Subcutaneous abdominal adipose tissue (tissue), 5 donors: Measurements from ENCODE around the gene PRDM15.

Source experiments
- H3K27ac ChIP-seq: one replicate; pipeline ENCODE4 v1.7.0; 2013; ENCODE audit warnings: low read depth, mild to moderate bottlenecking, inconsistent platforms, low read length, moderate library complexity
- H3K27me3 ChIP-seq, 5 donors: one replicate each; pipeline ENCODE4 v1.7.0; 2013; ENCODE audit warnings: low read length in 5 of 5, inconsistent platforms in 1 of 5; ENCODE audit not compliant: control insufficient read depth in 5 of 5, insufficient read depth in 4 of 5
- H3K36me3 ChIP-seq, 5 donors: one replicate each; pipeline ENCODE4 v1.7.0; 2013; ENCODE audit warnings: low read length in 5 of 5; ENCODE audit not compliant: control insufficient read depth in 5 of 5, insufficient read depth in 5 of 5
- H3K4me1 ChIP-seq, 5 donors: one replicate each; pipeline ENCODE4 v1.7.0; 2013; ENCODE audit warnings: low read length in 5 of 5, mild to moderate bottlenecking in 3 of 5, moderate library complexity in 1 of 5; ENCODE audit not compliant: control insufficient read depth in 5 of 5, insufficient read depth in 5 of 5
- H3K4me3 ChIP-seq, 5 donors: one replicate each; pipeline ENCODE4 v1.7.0; 2013; ENCODE audit warnings: low read length in 5 of 5, low read depth in 1 of 5
- H3K9ac ChIP-seq, 5 donors: one replicate each; pipeline ENCODE4 v1.7.0; 2013; ENCODE audit warnings: low read length in 5 of 5, mild to moderate bottlenecking in 4 of 5, moderate library complexity in 3 of 5
- H3K9me3 ChIP-seq, 5 donors: one replicate each; pipeline ENCODE4 v1.7.0; 2013; ENCODE audit warnings: low read length in 5 of 5; ENCODE audit not compliant: control insufficient read depth in 5 of 5
- donor health status: healthy.
- donor health status: healthy.
- donor health status: healthy.
- donor health status: healthy.
- donor health status: healthy.

Gene PRDM15

DNA sequence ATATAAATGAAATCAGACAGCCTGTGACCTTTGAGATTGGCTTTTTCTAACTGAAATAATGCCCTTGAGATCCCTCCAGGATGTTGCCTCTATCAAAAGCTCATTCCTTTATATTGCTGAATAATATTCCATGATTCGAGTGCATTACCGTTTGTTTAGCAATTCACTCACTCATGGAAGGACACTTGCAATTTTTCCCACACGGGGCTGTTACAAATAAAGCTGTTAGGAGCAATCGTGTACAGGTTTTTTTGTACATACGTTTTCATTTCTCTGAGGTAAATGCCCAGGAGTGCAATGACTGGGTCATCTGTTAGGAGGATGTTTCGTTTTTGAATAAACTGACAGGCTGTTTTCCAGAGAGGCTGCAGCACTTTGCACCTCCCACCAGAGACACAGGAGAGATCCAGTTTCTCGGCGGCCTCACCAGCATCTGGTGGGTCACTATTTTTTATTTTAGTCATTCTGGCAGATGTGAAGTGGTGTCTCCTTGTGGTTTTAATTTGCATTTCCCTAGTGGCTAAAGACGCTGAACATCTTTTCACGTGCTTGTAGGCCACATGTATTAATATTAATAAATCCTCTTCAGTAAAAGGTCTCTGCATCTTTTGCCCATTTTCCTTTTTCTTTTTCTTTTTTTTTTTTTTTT, 11.0 kb downstream of the PRDM15 start:
- no peak overlapping the region for H3K27ac ChIP-seq
- H3K9me3 ChIP-seq: no peaks in the 10 kb centered on the region
- H3K27me3 ChIP-seq: no peaks in the 10 kb centered on the region
- peaks cover 0 to 6% (median 0%) of the 10 kb centered on the region in 5 donors for H3K36me3 ChIP-seq
- no peak overlapping the region for H3K4me3 ChIP-seq
- peaks cover 0 to 8% (median 0%) of the 10 kb centered on the region in 5 donors for H3K4me1 ChIP-seq
- no peak overlapping the region for H3K9ac ChIP-seq

DNA sequence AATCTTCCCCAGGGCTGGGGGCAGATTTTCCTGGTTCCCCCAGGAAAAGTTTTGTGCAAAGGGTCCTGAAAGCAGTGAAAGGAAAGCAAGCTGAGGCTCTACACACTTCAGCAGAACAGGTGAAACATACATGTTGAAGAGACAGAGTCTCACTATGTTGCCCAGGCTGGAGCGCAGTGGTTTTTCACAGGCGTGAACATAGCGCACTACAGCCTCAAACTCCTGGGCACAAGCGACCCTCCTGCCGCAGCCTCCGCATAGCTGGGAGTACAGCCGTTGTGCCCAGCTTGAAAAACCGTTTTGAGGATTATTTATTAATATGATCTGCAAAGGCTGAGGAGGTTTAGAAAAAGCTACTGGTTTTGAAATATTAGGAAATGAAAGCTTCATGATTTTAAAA, 11.8 kb downstream of the PRDM15 start:
- no peaks in the 10 kb centered on the region for H3K36me3 ChIP-seq
- H3K4me1 ChIP-seq: peaks cover 0 to 8% (median 4%) of the 10 kb centered on the region in 5 donors
- H3K27ac ChIP-seq: no peak overlapping the region
- H3K4me3 ChIP-seq: no peak overlapping the region
- H3K9ac ChIP-seq: no peak overlapping the region
- no peaks in the 10 kb centered on the region for H3K9me3 ChIP-seq
- H3K27me3 ChIP-seq: no peaks in the 10 kb centered on the region

GRCh38 chr21:41866274-41866809, 12.8 kb downstream of the PRDM15 start:
- Histone ChIP-seq H3K9ac (no peak overlapping the region), H3K9me3 (no peaks in the 10 kb centered on the region), H3K36me3 (no peaks in the 10 kb centered on the region), H3K4me3 (no peak overlapping the region), H3K27ac (no peak overlapping the region), H3K4me1 (peaks cover 0 to 8% (median 4%) of the 10 kb centered on the region in 5 donors), H3K27me3 (no peaks in the 10 kb centered on the region)

- Histone ChIP-seq H3K4me1 (peaks cover 0 to 8% (median 4%) of the 10 kb centered on the region in 5 donors), H3K27ac (no peak overlapping the region), H3K4me3 (no peak overlapping the region), H3K9ac (no peak overlapping the region), H3K27me3 (no peaks in the 10 kb centered on the region), H3K36me3 (no peaks in the 10 kb centered on the region), H3K9me3 (no peaks in the 10 kb centered on the region)
These were observed 14.0 kb downstream of the PRDM15 start for GRCh38 chr21:41865002-41865777.

- Histone ChIP-seq H3K4me1 (peaks cover 0 to 8% (median 4%) of the 10 kb centered on the region in 5 donors), H3K27me3 (no peaks in the 10 kb centered on the region), H3K9me3 (no peaks in the 10 kb centered on the region), H3K36me3 (peaks cover 0 to 5% (median 4%) of the 10 kb centered on the region in 5 donors), H3K27ac (no peak overlapping the region), H3K4me3 (no peak overlapping the region), H3K9ac (no peak overlapping the region)
These were observed 14.7 kb downstream of the PRDM15 start for GRCh38 chr21:41864311-41865001.

DNA sequence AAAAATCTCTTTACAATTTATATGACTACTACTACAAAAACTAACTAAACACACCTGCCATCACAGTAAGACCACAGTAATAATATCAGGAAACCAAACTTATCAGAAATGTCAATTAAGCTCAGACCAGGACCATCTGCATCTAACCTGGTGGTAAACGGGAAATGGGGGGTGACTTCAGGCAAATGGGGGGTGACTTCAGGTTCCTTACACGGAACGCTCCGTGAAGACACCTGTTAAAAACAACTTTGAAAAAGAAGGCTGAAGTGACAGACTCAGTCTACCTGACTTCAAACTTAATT, 15.8 kb downstream of the PRDM15 start:
- Histone ChIP-seq H3K4me1 (peaks cover 0 to 6% (median 4%) of the 10 kb centered on the region in 5 donors), H3K36me3 (peaks cover 0 to 16% (median 11%) of the 10 kb centered on the region in 5 donors), H3K27me3 (no peaks in the 10 kb centered on the region), H3K9ac (no peak overlapping the region), H3K27ac (no peak overlapping the region), H3K9me3 (no peaks in the 10 kb centered on the region), H3K4me3 (no peak overlapping the region)

GRCh38 chr21:41861987-41862386, 17.2 kb downstream of the PRDM15 start:
- Histone ChIP-seq H3K36me3 (peaks cover 0 to 24% (median 18%) of the 10 kb centered on the region in 5 donors), H3K4me3 (no peak overlapping the region), H3K9ac (no peak overlapping the region), H3K4me1 (peaks cover 0 to 4% (median 3%) of the 10 kb centered on the region in 5 donors), H3K9me3 (no peaks in the 10 kb centered on the region), H3K27me3 (no peaks in the 10 kb centered on the region), H3K27ac (no peak overlapping the region)

- H3K36me3 ChIP-seq: peaks cover 0 to 32% (median 24%) of the 10 kb centered on the region in 5 donors
- no peak overlapping the region for H3K4me3 ChIP-seq
- H3K27ac ChIP-seq: no peak overlapping the region
- no peaks in the 10 kb centered on the region for H3K27me3 ChIP-seq
- H3K4me1 ChIP-seq: peaks cover 0 to 4% (median 3%) of the 10 kb centered on the region in 5 donors
- no peak overlapping the region for H3K9ac ChIP-seq
- no peaks in the 10 kb centered on the region for H3K9me3 ChIP-seq
These were observed 17.9 kb downstream of the PRDM15 start for GRCh38 chr21:41861255-41861654.

- Histone ChIP-seq H3K9me3 (no peaks in the 10 kb centered on the region), H3K27me3 (no peaks in the 10 kb centered on the region), H3K9ac (no peak overlapping the region), H3K4me1 (peaks cover 0 to 4% (median 3%) of the 10 kb centered on the region in 5 donors), H3K4me3 (no peak overlapping the region), H3K36me3 (peaks cover 0 to 44% (median 33%) of the 10 kb centered on the region in 5 donors), H3K27ac (no peak overlapping the region)
These were observed 19.7 kb downstream of the PRDM15 start for GRCh38 chr21:41859297-41859980.
